Left colon (tissue), 2 donors: ENCODE measurements around the gene CLEC16A. TPM values are rescaled to one million over a fixed set of nuclear protein-coding genes. Genes with fewer than 3 reads are reported as not detected.

Experiments used
- ATAC-seq: fragments of 200-7000 bp; cut with Tn5 transposase; one replicate; pipeline ENCODE4 v1.9.1; 2020; ENCODE audit warnings: mild to moderate bottlenecking, moderate library complexity
- DNase-seq, 2 donors: peaks; one replicate each; pipeline ENCODE4 v3.0.0-alpha.2; 2020
- intact Hi-C, 2 donors: fragments of 100-400 bp; cut with DNase I in 1 of 2; cut with micrococcal nuclease in 1 of 2; formaldehyde crosslinking; loops; one replicate each; pipeline versions ENCODE4 v1.11.2 to v1.14.0; 2022; cut with DNase I, micrococcal nuclease
- total RNA-seq, 2 donors: library from RNA; stranded (reverse); fragmentation: NEBNext Ultra II Directional; extraction: Animal tissue kit (Norgen Biotek cat#: 25700); gene quantifications; one replicate each; pipeline ENCODE4 v1.2.1, GENCODE V29; 2021
- donor health status: DM: no; HTN: no; CAD: no.
- donor health status: DM: yes; HTN: yes; CAD: no.

CLEC16A gene
- total RNA-seq, 2 donors from 2014 or later, result 27.3 to 41.6 TPM

DNA sequence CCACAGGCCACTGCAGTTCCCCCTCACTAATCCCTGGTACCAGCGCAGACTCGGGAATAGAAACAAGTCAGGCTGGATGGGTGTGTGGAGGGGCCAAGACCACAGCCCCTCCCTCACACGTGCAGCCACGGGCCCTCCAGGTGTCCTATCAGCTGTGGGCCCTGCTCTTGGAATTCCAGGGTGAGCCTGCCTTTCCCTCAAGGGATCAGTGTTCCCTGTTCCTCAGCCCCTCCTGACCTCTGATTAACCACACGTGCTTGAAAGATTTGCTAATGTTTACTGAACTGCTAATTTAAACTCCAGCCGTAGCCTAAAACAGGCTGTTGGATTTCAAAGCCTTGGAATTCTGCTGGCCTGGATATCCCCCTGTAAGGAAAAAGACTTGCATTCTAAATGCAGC is 165.2 kb downstream of the CLEC16A start:
- DNase-seq (no peak), ATAC-seq (no peak)
- intact Hi-C loops, result no loop called here

DNA sequence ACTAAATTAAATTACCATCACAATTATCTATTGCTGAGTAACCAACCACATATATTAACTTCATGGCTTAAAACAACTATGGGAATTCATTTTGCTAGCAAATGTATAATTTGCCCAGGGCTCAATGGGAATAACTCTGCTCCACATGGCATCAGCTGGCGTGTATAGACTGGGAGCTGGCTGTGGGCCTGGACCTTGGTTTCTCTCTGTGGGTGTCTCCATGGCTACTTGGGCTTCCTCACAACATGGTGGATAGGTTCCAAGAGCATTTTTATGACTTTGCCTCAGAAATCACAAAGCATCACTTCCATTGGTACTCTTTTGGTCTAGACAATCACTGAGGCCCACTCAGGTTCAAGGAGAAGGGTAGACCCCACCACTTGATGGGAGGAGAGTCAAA is 166.8 kb downstream of the CLEC16A start:
- intact Hi-C loops, result no loop called here
- DNase-seq, result no peak
- ATAC-seq, result no peak

DNA sequence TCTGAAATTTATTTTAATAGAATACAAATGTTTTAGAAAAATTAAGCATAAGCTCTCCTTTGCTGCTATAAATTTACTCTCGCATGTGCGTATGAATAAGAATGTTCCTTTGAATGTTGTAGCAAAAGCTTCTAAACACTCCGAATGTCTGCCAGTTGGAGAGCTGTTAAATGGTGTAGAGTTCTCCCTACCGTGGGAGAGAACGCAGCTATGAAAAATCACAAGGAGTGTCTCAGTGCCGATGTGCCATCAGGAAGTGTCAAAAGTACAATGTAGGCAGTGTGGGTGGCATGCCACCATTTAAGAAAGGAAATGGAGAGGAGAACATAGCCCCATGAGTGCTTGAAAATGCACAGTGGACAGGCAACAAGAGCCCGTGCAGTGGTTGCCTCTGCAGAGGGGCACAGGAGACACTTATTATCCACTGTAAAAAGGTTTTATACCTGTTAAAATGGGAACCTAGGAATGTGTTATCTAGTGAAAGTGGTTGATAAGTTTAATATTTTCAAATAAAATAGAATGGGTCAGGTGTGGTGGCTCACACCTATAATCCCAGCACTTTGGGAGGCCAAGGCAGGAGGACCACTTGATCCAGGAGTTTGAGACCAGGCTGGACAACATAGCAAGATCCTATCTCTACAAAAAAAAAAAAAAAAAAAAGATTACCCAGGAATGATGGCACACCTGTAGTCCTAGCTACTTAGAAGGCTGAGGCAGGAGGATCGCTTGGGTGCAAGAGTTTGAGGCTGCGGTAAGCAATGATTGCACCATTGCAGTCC is 167.7 kb downstream of the CLEC16A start:
- no peak for ATAC-seq
- intact Hi-C loops, result no loop called here
- DNase-seq, result no peak

DNA sequence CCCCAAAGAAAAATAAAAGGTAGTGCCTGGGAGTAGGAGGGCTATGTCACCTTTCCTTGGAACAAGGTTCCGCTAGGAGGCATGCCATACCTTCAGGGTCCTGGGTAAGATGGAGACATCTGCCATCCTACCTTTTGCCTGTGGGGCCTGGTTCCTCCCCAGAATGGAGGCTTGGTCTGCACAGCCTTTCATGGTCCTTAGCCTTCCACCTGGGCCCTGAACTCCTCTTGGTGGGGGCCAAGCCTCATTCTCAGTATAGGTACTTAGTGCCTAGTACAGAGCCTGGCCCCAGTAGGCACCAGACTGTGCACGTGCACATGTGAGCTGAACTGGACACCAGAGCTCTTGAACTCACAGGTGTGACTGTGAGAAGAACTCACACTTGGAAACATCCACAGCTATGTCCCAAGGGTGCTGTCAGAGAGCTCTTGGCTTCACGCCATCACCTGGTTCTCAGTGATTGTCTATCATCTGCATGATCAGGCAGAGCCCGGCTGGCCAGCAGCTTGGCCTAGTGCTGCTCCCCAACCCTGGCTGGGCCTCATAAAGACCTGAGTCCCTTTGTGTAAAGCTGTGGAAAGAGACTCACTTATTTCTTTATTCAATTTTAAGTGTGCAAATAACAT is 168.5 kb downstream of the CLEC16A start:
- no peak for DNase-seq
- intact Hi-C loops, result no loop called here
- no peak for ATAC-seq

DNA sequence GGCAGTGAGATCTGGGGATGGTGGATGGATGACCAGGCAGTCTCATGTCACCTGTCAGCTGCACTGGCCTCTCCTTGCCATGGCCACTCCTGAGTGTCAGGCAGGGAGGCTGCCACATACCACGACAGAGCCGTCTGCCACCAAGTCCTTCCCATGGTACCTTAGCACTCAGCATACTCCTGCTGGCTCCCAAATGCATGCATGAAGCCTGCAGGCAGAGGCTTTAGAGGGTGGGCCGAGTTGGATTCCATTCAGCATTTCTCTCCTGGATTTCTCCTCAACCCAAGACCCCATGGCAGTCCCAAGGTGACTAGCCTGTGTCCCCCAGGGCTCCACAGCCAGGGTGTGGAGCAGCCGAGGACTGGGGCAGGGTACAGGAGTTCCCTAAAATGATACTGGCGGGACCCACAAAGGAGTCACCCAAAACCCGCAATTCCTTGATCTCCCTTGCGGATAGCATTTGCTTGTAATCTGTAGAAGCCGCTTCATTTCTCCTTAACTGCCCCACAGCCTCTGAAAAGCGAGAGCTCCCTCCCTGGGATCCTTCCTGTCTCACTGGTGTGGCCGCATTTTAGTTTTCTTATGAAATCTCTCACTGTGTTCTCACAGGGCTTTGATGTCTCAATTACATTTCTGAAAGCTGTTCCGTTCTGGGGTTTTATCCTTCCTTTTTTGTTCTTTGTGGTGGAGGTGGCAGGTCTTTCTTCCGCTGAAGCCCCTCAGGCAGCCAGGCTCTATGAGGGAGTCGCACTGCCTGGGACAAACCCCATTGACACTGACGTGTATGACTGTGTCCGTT is 170.2 kb downstream of the CLEC16A start:
- ATAC-seq (no peak), DNase-seq (no peak)
- intact Hi-C loops, result no loop called here

DNA sequence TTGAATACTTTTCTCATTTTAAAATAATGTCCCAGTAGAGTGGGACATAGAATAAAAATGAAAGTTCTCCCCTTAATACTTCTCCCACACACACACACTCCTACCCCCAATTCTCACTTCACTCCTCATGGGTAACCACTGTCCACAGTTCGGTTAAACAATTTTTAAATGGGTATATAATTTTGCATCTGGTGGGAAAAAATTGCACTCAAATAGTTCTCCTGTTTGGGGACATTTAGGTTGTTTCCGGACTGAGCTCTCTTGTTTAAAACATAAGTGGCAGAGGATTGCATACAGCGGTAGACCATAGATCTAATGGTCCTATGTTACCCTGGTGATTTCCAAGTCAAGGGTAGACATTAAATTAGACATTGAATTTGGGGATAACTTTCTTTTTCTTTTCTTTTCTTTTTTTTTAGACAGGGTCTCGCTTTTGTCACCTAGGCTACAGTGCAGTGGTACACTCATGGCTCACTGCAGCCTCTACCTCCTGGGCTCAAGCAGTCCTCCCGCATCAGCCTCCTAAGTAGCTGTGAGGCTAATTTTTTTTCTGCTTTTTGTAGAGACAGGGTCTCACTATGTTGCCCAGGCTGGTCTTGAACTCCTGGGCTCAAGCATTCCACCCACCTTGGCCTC is 173.3 kb downstream of the CLEC16A start:
- ATAC-seq, result no peak
- intact Hi-C loops, result no loop called here
- DNase-seq, result no peak

DNA sequence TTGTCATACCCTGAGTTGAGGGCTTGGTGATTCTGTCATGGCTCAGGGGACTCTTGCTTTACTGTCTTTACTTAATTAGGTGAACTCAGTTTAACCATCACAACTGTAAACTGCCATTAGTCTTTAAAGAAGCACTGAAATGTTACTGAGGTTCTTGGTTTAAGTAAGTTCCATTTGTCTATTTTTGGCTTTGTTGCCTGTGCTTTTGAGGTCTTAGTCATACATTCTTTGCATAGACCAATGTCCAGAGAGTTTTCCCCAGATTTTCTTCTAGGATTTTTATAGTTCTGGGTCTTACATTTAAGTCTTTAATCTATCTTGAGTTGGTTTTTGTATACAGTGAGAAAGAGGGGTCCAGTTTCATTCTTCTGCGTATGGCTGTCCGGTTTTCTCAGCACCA is 174.1 kb downstream of the CLEC16A start:
- no peak for ATAC-seq
- intact Hi-C loops, result no loop called here
- no peak for DNase-seq

DNA sequence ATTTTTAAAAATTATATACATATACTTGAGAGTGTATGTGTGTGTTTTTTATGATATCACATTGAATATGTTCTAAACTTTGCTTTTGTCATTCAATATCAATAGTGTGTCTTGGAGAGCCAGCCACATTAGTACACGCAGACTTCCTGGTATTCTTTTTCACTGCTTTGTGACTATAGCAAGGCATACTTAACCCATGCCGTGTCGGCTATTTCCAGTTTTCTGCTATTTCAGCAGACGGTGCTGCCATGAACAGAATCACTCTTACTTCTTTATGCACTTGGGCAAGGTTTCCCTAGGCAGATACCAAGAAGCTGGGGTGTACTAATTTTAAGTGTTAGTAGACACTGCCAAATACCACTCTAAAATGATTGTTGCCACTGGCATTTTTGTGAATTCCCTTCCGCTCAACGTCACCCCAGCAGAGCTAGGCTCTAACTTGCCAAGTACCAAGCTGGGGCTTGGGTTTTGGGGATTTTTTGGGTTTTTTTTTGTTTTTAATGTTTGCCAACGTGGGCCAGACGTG is 176.8 kb downstream of the CLEC16A start:
- ATAC-seq, result no peak
- intact Hi-C loops, result no loop called here
- DNase-seq, result no peak

DNA sequence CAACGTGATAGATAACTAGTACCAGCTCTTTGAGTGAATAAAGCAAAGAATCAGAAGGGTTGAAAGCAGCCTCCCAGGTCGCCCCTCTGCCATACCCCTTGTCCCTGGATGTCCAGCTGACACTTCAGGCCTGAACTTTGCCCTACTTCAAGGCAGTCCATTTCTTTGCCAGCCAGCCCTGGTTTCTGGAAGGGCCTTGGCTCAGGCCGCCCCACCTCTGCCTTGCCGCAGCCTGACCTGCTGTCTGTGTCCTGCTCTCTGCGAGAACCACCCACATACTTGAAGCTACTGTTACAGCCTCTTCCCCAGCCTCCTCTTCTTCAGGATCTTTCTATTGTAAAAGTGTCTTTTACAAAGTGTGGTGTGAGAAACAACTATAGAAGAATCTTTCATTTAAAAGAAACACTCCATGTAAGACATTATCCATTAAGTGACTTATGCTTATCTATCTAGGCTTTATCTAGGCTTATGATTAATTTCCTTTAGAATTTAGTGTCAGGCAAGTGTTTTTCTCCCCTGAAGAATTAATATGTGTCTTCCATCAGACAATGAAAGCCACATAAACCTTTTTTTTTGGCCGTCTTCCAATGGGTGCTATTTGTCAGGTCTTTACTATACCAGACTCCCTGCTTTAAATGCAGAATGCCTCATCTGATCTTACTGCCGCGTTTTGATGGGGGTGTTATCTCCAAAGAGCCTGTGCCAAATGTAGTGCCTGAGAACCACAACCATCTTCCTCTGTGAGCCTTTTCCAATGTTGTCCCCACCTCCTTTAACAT is 177.7 kb downstream of the CLEC16A start:
- intact Hi-C loops, result no loop called here
- DNase-seq (no peak), ATAC-seq (no peak)

DNA sequence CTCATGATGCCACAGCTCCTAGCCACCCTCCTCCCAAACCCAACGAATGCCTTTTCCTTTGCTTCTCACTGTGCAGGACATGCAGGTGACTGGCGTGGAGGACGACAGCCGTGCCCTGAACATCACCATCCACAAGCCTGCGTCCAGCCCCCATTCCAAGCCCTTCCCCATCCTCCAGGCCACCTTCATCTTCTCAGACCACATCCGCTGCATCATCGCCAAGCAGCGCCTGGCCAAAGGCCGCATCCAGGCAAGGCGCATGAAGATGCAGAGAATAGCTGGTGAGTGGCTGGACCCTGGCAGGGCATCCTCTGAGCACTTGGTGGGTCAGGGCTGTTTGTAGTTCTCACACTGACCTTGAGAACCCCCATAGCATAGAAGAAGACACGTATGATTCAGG is 179.3 kb downstream of the CLEC16A start:
- no peak for ATAC-seq
- intact Hi-C loops, result no loop called here
- no peak for DNase-seq

DNA sequence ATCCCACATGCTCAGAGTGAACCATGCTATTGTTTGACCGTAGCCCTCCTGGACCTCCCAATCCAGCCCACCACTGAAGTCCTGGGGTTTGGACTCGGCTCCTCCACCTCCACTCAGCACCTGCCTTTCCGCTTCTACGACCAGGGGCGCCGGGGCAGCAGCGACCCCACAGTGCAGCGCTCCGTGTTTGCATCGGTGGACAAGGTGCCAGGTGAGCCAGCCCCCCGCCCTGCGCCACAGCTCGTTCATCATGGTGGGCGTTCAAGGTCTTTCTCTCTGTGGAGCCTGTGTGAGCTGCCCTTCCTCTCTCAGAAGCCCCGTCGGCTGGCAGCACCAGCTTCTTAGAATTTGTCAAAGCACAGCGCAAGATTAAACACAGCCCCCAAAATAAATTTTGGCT is 181.6 kb downstream of the CLEC16A start:
- intact Hi-C loops, result no loop called here
- DNase-seq (no peak), ATAC-seq (no peak)

DNA sequence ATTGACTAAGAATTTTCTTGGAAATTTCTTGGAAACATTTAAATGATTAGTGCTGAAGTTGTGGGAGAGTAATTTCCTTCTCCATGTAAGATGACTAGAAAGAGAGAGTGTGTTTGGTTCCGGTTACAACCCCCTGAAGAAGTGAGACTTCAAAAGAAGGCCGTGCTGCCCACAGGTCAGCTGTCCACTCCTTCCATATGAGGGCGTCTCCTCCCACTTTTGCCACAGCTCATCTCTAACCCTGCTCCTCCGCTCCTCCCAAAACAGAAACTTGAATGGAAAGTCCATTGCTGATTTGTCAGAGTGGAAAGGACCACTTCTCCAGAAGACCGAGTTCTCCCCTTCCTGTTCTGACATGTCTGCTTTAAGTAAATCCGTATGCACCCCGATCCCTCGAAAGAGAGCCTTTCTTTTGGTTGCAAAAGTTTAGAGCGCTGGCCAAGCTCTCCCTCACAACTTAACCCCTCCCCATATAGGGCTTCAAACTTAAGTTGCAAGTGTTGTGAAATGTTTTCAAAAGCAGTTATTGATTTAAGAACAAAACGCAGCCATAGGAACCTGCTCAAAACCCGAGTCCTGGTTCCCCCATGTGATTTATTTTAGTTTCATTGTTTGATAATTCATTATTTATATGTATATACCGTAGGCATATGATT is 182.2 kb downstream of the CLEC16A start:
- no peak for ATAC-seq
- DNase-seq, result no peak
- intact Hi-C loops, result no loop called here

DNA sequence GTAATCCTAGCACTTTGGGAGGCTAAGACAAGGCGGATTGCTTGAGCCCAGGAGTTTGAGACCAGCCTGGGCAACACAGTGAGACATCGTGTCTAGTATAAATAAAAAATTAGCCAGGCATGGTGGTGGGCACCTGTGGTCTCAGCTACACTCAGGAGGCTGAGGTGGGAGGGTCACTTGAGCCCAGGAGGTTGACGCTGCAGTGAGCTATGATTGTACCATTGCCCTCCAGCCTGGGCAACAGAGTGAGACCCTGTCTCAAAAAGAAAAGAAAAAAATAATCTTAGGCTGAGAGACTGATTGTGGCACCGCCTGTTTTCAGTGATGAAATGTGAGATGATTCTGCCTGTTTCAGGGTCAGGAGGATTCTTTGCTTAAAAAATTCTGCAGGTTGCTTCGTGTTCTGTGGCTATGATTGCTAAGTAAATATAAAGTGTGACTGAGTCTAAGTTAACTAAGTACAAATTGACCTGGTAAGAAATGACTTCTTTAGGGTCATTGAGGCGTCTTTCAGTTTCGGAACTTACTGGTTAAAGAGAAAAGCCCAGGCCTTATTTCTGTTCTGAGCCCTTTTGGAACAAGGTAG is 183.3 kb downstream of the CLEC16A start:
- ATAC-seq (no peak), DNase-seq (no peak)
- intact Hi-C loops, result no loop called here

DNA sequence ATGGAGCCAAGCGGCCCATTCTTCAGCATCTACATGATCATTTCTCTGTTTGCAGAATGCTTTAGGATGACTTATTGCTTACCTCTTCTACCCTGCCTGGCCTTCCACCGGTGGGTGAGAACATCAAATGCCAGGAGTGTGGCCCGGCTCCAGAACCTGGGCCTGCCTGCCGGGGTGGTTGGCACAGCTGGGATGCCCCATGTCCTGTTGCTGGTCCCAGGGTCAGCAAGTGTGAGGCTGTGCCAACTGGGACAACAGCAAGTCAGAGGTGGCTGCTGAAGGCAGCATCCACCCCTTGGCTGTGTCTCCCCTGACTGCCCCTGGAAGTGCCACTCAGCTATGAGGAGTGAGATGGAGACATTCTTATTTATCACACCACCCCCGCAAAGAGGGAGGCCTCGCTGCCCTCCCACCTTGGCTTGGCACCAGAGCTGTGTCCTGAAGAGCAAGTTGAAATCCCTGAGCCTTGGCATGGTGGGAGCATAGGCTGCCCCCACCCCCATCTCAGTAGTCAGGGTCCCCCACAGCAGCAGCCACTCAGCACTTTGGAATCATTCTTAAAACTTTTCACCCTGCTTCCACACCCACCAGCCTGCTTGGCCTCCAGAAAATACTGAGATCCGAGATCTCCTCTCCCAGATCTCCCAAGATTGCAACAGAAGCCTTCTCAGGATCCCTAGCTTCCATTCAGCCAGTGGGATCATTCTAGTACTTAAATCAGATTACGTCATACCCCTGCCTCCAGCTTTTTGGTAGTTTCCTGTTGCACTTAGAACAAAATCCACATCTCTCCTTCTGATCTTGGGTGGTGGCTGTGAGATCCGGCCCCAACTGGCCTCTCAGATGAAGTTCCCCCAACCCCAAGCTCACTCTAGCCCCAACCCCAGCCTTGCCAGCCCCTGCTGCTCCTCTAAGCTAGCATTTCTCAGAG is 184.1 kb downstream of the CLEC16A start:
- intact Hi-C loops, result no loop called here
- ATAC-seq, result no peak
- DNase-seq, result no peak

DNA sequence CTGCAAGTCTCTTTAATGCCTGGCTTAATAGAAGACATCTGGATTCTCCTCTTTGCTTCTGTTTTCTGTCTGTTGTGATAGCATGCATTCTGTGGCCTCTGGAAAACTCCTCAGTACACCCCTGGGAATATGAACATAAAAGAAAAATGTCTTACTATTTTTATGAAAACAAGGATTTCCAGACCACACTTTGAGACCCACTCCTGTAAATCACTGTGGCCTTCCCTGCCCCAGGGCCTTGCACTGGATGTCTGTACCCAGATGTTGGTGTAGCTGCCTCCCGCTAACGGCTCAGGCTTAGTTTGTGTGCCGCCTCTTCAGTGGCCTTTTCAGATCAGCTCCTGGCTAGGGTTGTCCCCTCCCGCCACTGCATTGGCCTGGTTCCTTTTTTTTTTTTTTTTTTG is 185.0 kb downstream of the CLEC16A start:
- ATAC-seq (no peak), DNase-seq (no peak)
- intact Hi-C loops, result no loop called here

DNA sequence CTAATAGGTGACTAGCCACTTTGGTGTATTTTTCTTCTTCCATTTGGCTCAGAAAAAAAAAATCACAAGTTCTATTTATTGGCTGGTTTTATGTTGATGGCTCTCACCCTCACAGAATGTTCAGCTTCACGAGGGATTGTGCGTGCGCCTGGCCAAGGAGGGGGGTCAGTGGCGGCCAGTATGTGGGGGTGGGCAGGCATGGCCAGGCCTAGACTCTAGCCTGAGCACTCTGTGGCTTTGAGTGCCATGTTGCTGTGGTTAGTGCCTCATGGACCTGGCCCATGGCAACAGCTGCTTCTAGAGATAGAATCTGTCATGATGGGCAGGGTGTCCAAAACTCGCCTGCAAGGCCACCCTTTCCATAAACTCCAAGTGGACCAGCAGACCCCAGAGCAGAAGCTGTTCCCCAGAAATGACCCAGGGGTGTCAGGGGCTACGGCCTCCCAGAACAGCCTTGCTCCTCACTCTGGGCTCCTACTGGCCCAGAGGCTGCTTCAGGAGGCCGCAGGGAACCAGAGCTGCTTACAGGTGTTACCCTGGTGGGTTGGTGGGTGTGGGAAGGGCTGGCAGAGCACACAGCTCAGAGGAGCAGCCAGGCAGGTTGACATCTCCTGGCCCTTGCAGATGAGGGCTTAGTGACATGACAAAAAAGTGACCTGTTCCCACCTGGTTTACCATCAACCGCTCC is 186.8 kb downstream of the CLEC16A start:
- intact Hi-C loops, result no loop called here
- DNase-seq (no peak), ATAC-seq (no peak)
